ENCODE measurements around the gene CCL26. TPM values are rescaled to one million over a fixed set of nuclear protein-coding genes. Genes with fewer than 3 reads are reported as not detected.

Gene CCL26
- total and polyA plus RNA-seq, 2 of the 4 experiments (the other 2 are of a cell fraction): not detected

DNA sequence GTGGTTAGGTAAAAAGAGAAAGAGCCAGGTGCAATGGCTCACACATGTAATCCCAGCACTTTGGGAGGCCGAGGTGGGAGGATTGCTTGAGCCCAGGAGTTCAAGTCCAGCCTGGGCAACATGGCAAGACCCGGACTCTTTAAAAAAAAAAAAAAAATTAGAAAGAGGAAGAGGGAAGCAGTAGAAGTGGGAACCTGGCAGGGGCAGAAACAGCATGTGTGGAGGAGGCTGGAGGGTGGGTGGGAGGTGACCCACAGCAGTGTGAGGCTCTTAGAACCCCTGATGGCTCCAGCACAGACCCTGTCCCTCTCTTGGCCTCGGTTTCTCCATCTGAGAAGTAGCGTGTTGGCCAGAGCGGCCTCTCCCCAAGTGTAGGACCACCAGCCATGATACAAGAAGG is 46.5 kb upstream of the CCL26 start:
- DNase-seq (no peak), ATAC-seq (ENCODE audit: low read depth) (no peak)
- no peak for TF ChIP-seq RCOR1 (IDR thresholded peaks at IDR 0.05; ENCODE audit: insufficient replicate concordance, low read length)
- TF ChIP-seq SMC3 (IDR thresholded peaks at IDR 0.05; ENCODE audit: low read depth, low read length): no peak
- TF ChIP-seq, protein P1, sequence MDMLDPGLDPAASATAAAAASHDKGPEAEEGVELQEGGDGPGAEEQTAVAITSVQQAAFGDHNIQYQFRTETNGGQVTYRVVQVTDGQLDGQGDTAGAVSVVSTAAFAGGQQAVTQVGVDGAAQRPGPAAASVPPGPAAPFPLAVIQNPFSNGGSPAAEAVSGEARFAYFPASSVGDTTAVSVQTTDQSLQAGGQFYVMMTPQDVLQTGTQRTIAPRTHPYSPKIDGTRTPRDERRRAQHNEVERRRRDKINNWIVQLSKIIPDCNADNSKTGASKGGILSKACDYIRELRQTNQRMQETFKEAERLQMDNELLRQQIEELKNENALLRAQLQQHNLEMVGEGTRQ (IDR thresholded peaks at IDR 0.05; ENCODE audit: low read depth, low read length): no peak
- no peak for TF ChIP-seq BHLHE40 (IDR thresholded peaks at IDR 0.05; ENCODE audit: low read depth, low read length)
- TF ChIP-seq CEBPB (IDR thresholded peaks at IDR 0.05; ENCODE audit: low read depth, low read length): no peak
- TF ChIP-seq RFX5 (IDR thresholded peaks at IDR 0.05; ENCODE audit: low read depth, low read length): no peak
- TF ChIP-seq FOS (IDR thresholded peaks at IDR 0.05; ENCODE audit: low read depth, low read length): no peak
- no peak for TF ChIP-seq MAZ (IDR thresholded peaks at IDR 0.05; ENCODE audit: borderline replicate concordance, low read depth, low read length)
- no peak for TF ChIP-seq NFE2L2 (IDR thresholded peaks at IDR 0.05; ENCODE audit: low read depth, low read length)
- TF ChIP-seq, protein P2, sequence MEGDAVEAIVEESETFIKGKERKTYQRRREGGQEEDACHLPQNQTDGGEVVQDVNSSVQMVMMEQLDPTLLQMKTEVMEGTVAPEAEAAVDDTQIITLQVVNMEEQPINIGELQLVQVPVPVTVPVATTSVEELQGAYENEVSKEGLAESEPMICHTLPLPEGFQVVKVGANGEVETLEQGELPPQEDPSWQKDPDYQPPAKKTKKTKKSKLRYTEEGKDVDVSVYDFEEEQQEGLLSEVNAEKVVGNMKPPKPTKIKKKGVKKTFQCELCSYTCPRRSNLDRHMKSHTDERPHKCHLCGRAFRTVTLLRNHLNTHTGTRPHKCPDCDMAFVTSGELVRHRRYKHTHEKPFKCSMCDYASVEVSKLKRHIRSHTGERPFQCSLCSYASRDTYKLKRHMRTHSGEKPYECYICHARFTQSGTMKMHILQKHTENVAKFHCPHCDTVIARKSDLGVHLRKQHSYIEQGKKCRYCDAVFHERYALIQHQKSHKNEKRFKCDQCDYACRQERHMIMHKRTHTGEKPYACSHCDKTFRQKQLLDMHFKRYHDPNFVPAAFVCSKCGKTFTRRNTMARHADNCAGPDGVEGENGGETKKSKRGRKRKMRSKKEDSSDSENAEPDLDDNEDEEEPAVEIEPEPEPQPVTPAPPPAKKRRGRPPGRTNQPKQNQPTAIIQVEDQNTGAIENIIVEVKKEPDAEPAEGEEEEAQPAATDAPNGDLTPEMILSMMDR (conservative IDR thresholded peaks at IDR 0.05; ENCODE audit: low read depth, low read length): no peak
- POLR2A ChIA-PET (ENCODE audit: unreplicated experiment): no interaction called here
- WGBS, 2 experiments (ENCODE audit: extremely low coverage in 2 of 2, insufficient read length in 1 of 2): no CpG with 5 or more reads among the region's 5 CpGs
- Histone ChIP-seq H2BK20ac (ENCODE audit: low read depth, low read length) (no peak overlapping the region), H4K91ac (ENCODE audit: insufficient read depth, low read depth, low read length) (no peak overlapping the region), H2AK9ac (replicated peaks; ENCODE audit: low read depth, low read length, poor library complexity) (no peak overlapping the region), H3K79me1 (ENCODE audit: low read depth in 1 of 2, low read length in 2 of 2) (no peaks in the 10 kb centered on the region), H4K8ac (ENCODE audit: low read depth in 2 of 2, low read length in 2 of 2) (no peak overlapping the region), H3K14ac (replicated peaks; ENCODE audit: low read depth, low read length) (no peak overlapping the region), H2BK120ac (ENCODE audit: low read depth, low read length) (no peak overlapping the region), H3K9me3 (ENCODE audit: control insufficient read depth, insufficient read depth, low read length) (no peaks in the 10 kb centered on the region), H2BK5ac (ENCODE audit: low read depth, low read length, poor library complexity, severe bottlenecking) (no peak overlapping the region), H3K4me2 (ENCODE audit: low read depth, low read length) (no peak overlapping the region), H3K9me1 (ENCODE audit: insufficient read depth, low read length) (peaks cover 3% of the 10 kb centered on the region), H2BK15ac (ENCODE audit: low read depth, low read length) (no peak overlapping the region), H4K20me1 (ENCODE audit: insufficient read depth, low read length) (0 out of 2 replicates have a peak, but pooled peaks cover 3% of the 10 kb centered on the region), H3K27ac (ENCODE audit: insufficient read depth, low read length) (no peak overlapping the region), H3K9ac (ENCODE audit: low read depth, low read length) (no peak overlapping the region), H3K56ac (ENCODE audit: extremely low read depth, insufficient read depth, low read length) (no peak overlapping the region), H2AK5ac (ENCODE audit: low read depth, low read length) (no peak overlapping the region), H3K4ac (ENCODE audit: low read depth, low read length) (no peak overlapping the region), H3K18ac (ENCODE audit: low read depth, low read length) (no peak overlapping the region), H3K4me3 (ENCODE audit: insufficient read depth, low read depth, low read length) (no peak overlapping the region), H4K5ac (ENCODE audit: low read depth, low read length) (no peak overlapping the region), H3K27me3 (ENCODE audit: control insufficient read depth, insufficient read depth, low read length) (peaks cover 19% of the 10 kb centered on the region), H3K23ac (ENCODE audit: low read depth, low read length) (no peak overlapping the region), H2AFZ (replicated peaks; ENCODE audit: low read length, poor library complexity) (no peak overlapping the region), H3K36me3 (ENCODE audit: control insufficient read depth, insufficient read depth, low read length) (no peaks in the 10 kb centered on the region), H3K4me1 (ENCODE audit: control insufficient read depth, insufficient read depth, low read length) (peaks cover under 1% of the 10 kb centered on the region)
- dilution Hi-C loops (cut with HindIII; ENCODE audit: low sequenced_read_pairs, unreplicated experiment): no loop called here
- in situ Hi-C loops (cut with MboI; ENCODE audit: low sequenced_read_pairs): no loop called here
- BruUV-seq (replicated peaks): no TSS peak
- CTCF ChIA-PET: no interaction called here
- intact Hi-C loops (cut with micrococcal nuclease): no loop called here
